ENCODE data around the gene FOXD4L5.
"Not testable (repeated sequence)": the region's sequence is repeated elsewhere in the genome, so short reads cannot be mapped to it uniquely, and the experiment has no call there.

The FOXD4L5 gene

DNA sequence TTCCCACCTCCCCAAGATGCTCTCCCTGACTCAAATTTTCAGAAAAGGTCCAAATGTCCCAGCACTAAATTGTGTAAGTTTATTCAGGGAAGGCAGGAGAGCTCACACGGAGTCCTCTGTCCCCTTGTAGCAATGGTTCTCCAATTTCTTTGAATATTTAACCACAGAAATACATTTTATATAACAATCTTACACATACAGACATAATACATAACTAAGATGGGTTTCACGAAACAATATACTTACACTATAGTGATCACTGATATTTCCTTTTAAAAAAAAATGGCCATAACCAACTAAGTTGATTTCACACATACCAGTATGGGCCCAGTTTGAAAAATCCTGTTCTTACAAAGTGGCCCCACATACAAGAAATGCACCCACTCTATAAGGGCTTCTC is at the start of gene FOXD4L5:
Gene FOXD4L5 (minus strand): TSS at position 101 of the 400 bp plus-strand sequence. CDS start 832 bp downstream, outside the sequence.
- in situ Hi-C loops (cut with HindIII; ENCODE audit: low sequenced_read_pairs) = not testable (repeated sequence)

DNA sequence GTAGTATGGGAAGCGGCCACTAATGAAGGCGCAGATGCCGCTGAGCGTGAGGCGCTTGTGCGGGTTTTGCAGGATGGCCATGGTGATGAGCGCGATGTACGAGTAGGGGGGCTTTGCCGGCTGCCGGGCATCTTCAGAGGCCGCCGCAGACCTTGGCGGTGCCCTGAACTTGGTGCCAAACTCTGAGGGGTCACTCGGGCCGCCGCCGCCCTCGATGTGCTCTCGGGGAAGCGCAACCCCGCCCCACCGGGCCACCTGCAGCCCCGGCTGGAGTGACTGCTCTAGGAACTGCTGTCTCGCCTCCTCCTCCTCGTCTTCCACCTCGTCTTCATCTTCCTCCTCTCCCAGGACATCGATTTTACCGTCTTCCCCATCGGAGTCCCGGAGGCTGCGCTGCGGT is 1.1 kb downstream of the FOXD4L5 start:
- in situ Hi-C loops (cut with HindIII; ENCODE audit: low sequenced_read_pairs) = not testable (repeated sequence)

DNA sequence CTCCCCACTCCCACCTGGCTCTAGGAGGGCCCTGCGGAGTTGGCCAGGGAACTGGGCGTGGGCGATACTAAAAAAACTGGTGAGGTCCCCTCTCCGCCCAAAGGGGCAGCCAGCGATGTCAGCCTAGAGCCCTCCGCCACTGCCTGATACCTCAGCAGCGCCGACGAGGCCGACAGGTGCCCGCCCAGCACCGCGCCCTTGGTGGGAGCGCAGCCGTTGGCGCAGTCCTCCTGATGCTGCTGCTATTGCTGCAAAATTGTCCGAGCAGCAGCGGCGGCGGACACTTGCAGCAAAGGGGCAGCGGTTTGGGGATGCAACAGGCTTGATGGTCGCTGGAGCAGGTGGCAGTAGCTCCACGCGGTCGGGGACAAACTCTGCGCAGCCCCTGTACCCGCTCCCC is 2.0 kb downstream of the FOXD4L5 start:
- in situ Hi-C loops (cut with HindIII; ENCODE audit: low sequenced_read_pairs) = not testable (repeated sequence)

Measured in DLD1 (cell line).